ENCODE results near the gene HSPB8. TPM values are rescaled to one million over a fixed set of nuclear protein-coding genes. Genes with fewer than 3 reads are reported as not detected.

HSPB8 gene
- total and polyA plus RNA-seq, 2 of the 8 experiments (the other 6 are each of a cell fraction or from before 2014, with no cell fraction given) = 11.7 to 28.2 TPM

GRCh38 chr12:119200601-119201000, 21.9 kb downstream of the HSPB8 start (continued):
- no peak for TF ChIP-seq KDM1A (IDR thresholded peaks at IDR 0.05; ENCODE audit: borderline replicate concordance, low read length)
- TF ChIP-seq SUZ12 (IDR thresholded peaks at IDR 0.05; ENCODE audit: low read length) = no peak
- no peak for TF ChIP-seq TAF1 (IDR thresholded peaks at IDR 0.05; ENCODE audit: low read depth, low read length)

Data from H1 (cell line).